Keratinocyte (primary cell): ENCODE data around the gene POGLUT3. TPM values are rescaled to one million over a fixed set of nuclear protein-coding genes. Genes with fewer than 3 reads are reported as not detected.

Source experiments
- DNase-seq: peaks from one replicate; pipeline ENCODE4 v3.0.0-alpha.2; 2011; ENCODE audit warnings: low read depth, missing footprints, low spot score
- FAIRE-seq: peaks from 2 replicates; lab custom pipeline; 2011; peaks lifted over from hg19 to GRCh38; lab: Jason Lieb, UNC
- H2AFZ ChIP-seq: 2 replicates; pipeline ENCODE4 v1.6.0; 2012; ENCODE audit warnings: low read length, control low read depth, inconsistent platforms; ENCODE audit not compliant: control insufficient read depth
- H3K27ac ChIP-seq: 2 replicates; pipeline ENCODE4 v1.5.1; 2011; ENCODE audit warnings: low read length; ENCODE audit not compliant: control insufficient read depth, insufficient read depth
- H3K27me3 ChIP-seq: 3 replicates; pipeline ENCODE4 v1.6.0; 2011; ENCODE audit warnings: low read length; ENCODE audit not compliant: control insufficient read depth, insufficient read depth; ENCODE audit errors: extremely low read depth
- H3K36me3 ChIP-seq, 2 experiments: 2 replicates in 1 of 2; 3 replicates in 1 of 2; pipeline ENCODE4 v1.5.1; 2011; ENCODE audit warnings: low read length in 2 of 2, mild to moderate bottlenecking in 1 of 2; ENCODE audit not compliant: control insufficient read depth in 2 of 2, insufficient read depth in 2 of 2; ENCODE audit errors: extremely low read depth in 1 of 2
- H3K4me1 ChIP-seq: 3 replicates; pipeline ENCODE4 v1.5.1; 2011; ENCODE audit warnings: low read length; ENCODE audit not compliant: control insufficient read depth, insufficient read depth; ENCODE audit errors: extremely low read depth
- H3K4me2 ChIP-seq: 3 replicates; pipeline ENCODE4 v1.6.0; 2011; ENCODE audit warnings: low read depth, low read length; ENCODE audit not compliant: control insufficient read depth, insufficient read depth; ENCODE audit errors: extremely low read depth
- H3K4me3 ChIP-seq, 3 experiments: fragments of 200-600 bp in 1 of 3; sonication (generic) in 1 of 3; 2 replicates in 2 of 3; 3 replicates in 1 of 3; pipeline ENCODE4 v1.5.1; 2011 to 2016; ENCODE audit warnings: low read length in 3 of 3, mild to moderate bottlenecking in 3 of 3, control low read depth in 2 of 3, inconsistent platforms in 1 of 3, low read depth in 1 of 3, mixed read lengths in 1 of 3, mixed run types in 1 of 3, moderate library complexity in 1 of 3; ENCODE audit not compliant: control insufficient read depth in 2 of 3, insufficient read depth in 2 of 3; ENCODE audit errors: extremely low read depth in 1 of 3
- H3K79me2 ChIP-seq: 2 replicates; pipeline ENCODE4 v1.6.0; 2012; ENCODE audit warnings: low read length; ENCODE audit not compliant: control insufficient read depth, insufficient read depth
- H3K9ac ChIP-seq: 3 replicates; pipeline ENCODE4 v1.6.0; 2011; ENCODE audit warnings: low read length; ENCODE audit not compliant: control insufficient read depth, insufficient read depth; ENCODE audit errors: extremely low read depth
- H3K9me1 ChIP-seq: 3 replicates; pipeline ENCODE4 v1.6.0; 2011; ENCODE audit warnings: low read length; ENCODE audit not compliant: control insufficient read depth, insufficient read depth; ENCODE audit errors: extremely low read depth
- H3K9me3 ChIP-seq: 2 replicates; pipeline ENCODE4 v1.5.1; 2012; ENCODE audit warnings: low read depth, low read length; ENCODE audit not compliant: control insufficient read depth
- H4K20me1 ChIP-seq: 3 replicates; pipeline ENCODE4 v1.6.0; 2011; ENCODE audit warnings: low read length; ENCODE audit not compliant: control insufficient read depth, insufficient read depth; ENCODE audit errors: extremely low read depth
- CTCF ChIP-seq, 3 experiments: IDR thresholded peaks in 1 of 3; conservative IDR thresholded peaks in 1 of 3; optimal IDR thresholded peaks in 1 of 3; 2 replicates in 2 of 3; 3 replicates in 1 of 3; pipeline versions ENCODE3 to v1.5.1; 2011; ENCODE audit warnings: low read length in 3 of 3, mild to moderate bottlenecking in 3 of 3, moderate library complexity in 2 of 3, control low read depth in 1 of 3, inconsistent platforms in 1 of 3; ENCODE audit not compliant: insufficient read depth in 2 of 3; ENCODE audit errors: extremely low read depth in 1 of 3
- EZH2 ChIP-seq: IDR thresholded peaks from one replicate; pipeline ENCODE4 v1.6.1; 2012; ENCODE audit warnings: inconsistent platforms, mild to moderate bottlenecking, low read length, moderate library complexity
- dilution Hi-C: fragments of 300-500 bp; cut with MboI; formaldehyde crosslinking; loops from one replicate; pipeline ENCODE4 v1.7.0; 2020; ENCODE audit warnings: low sequenced_read_pairs; ENCODE audit not compliant: extremely low pct_ligation_motif_present
- polyA plus RNA-seq, 5 experiments: library from polyadenylated mRNA; depleted of rRNA in 3 of 5; stranded (reverse) in 3 of 5; stranded (forward) in 1 of 5; unstranded in 1 of 5; fragments of >200 nt; gene quantifications; 1 replicate in 1 of 5; 2 replicates in 3 of 5; 3 replicates in 1 of 5; pipeline versions ENCODE4 v1.2.1 to v1.2.3, GENCODE V29; 2011 to 2012; ENCODE audit warnings: missing spikeins in 2 of 5, low read depth in 1 of 5, low replicate concordance in 1 of 5

POGLUT3 gene
- polyA plus RNA-seq, 1 donor (not counting 4 experiments of a cell fraction or from before 2014, with no cell fraction given) = 2.5 TPM

GRCh38 chr11:108495326-108495725 is 2.9 kb downstream of the POGLUT3 start:
- Histone ChIP-seq H3K9me3 (no peaks in the 10 kb centered on the region), H4K20me1 (no peaks in the 10 kb centered on the region), H3K36me3 (no peaks in the 10 kb centered on the region), H3K4me3 (no peak overlapping the region), H2AFZ (no peak overlapping the region), H3K4me1 (peaks cover 15% of the 10 kb centered on the region), H3K4me2 (no peak overlapping the region), H3K27ac (no peak overlapping the region), H3K79me2 (no peaks in the 10 kb centered on the region), H3K9ac (no peak overlapping the region), H3K27me3 (no peaks in the 10 kb centered on the region), H3K9me1 (no peaks in the 10 kb centered on the region)
- FAIRE-seq (no peak), DNase-seq (no peak)
- dilution Hi-C loops = no loop called here
- no peak for TF ChIP-seq CTCF (optimal IDR thresholded peaks at IDR 0.05 in 1 of 3, IDR thresholded peaks at IDR 0.05 in 1 of 3, conservative IDR thresholded peaks at IDR 0.05 in 1 of 3; ENCODE audit: extremely low read depth in 1 of 3, insufficient read depth in 2 of 3, low read length in 3 of 3)
- TF ChIP-seq EZH2 = no peak

GRCh38 chr11:108494182-108494581 is 4.0 kb downstream of the POGLUT3 start:
- Histone ChIP-seq H3K4me1 (peaks cover 12% of the 10 kb centered on the region), H2AFZ (no peak overlapping the region), H3K4me2 (no peak overlapping the region), H3K36me3 (no peaks in the 10 kb centered on the region), H4K20me1 (no peaks in the 10 kb centered on the region), H3K27ac (no peak overlapping the region), H3K9me1 (no peaks in the 10 kb centered on the region), H3K79me2 (no peaks in the 10 kb centered on the region), H3K27me3 (no peaks in the 10 kb centered on the region), H3K4me3 (no peak overlapping the region), H3K9ac (no peak overlapping the region), H3K9me3 (no peaks in the 10 kb centered on the region)
- DNase-seq (no peak), FAIRE-seq (no peak)
- no peak for TF ChIP-seq CTCF (optimal IDR thresholded peaks at IDR 0.05 in 1 of 3, IDR thresholded peaks at IDR 0.05 in 1 of 3, conservative IDR thresholded peaks at IDR 0.05 in 1 of 3; ENCODE audit: extremely low read depth in 1 of 3, insufficient read depth in 2 of 3, low read length in 3 of 3)
- TF ChIP-seq EZH2 = no peak
- dilution Hi-C loops = no loop called here
